Natural killer cell (primary cell): ENCODE data around the gene CAMK2B. TPM values are rescaled to one million over a fixed set of nuclear protein-coding genes. Genes with fewer than 3 reads are reported as not detected.
"Not testable (repeated sequence)": the region's sequence is repeated elsewhere in the genome, so short reads cannot be mapped to it uniquely, and the experiment has no call there.

ENCODE experiments used
- ATAC-seq, 3 donors: fragments of 150-1000 bp in 2 of 3; fragments of 200-7000 bp in 1 of 3; cut with Tn5 transposase; 1 replicate in 1 of 3; 2 replicates in 2 of 3; pipeline ENCODE4 v1.10.0; 2021; ENCODE audit warnings: mild to moderate bottlenecking in 2 of 3, moderate library complexity in 2 of 3
- DNase-seq, 2 donors: peaks; one replicate each; pipeline versions ENCODE4 v3.0.0 to v3.0.0-alpha.2; 2013 to 2021; ENCODE audit warnings: mixed read lengths in 1 of 2
- H3K27ac ChIP-seq: one replicate; pipeline ENCODE4 v1.5.1; 2013; ENCODE audit warnings: mild to moderate bottlenecking, low read length
- H3K27me3 ChIP-seq: one replicate; pipeline ENCODE4 v1.6.1; 2013; ENCODE audit warnings: low read length; ENCODE audit not compliant: control insufficient read depth, insufficient read depth
- H3K36me3 ChIP-seq: one replicate; pipeline ENCODE4 v1.6.1; 2013; ENCODE audit warnings: low read length; ENCODE audit not compliant: control insufficient read depth, insufficient read depth
- H3K4me1 ChIP-seq: one replicate; pipeline ENCODE4 v1.6.1; 2013; ENCODE audit warnings: low read length; ENCODE audit not compliant: control insufficient read depth, insufficient read depth
- H3K4me3 ChIP-seq: one replicate; pipeline ENCODE4 v1.5.1; 2013; ENCODE audit warnings: low read length
- H3K9me3 ChIP-seq: one replicate; pipeline ENCODE4 v1.6.1; 2013; ENCODE audit warnings: low read length; ENCODE audit not compliant: control insufficient read depth, insufficient read depth
- H3K27ac Mint-ChIP-seq, 2 donors: one replicate each; pipeline ENCODE4 v1.8.0; 2022; ENCODE audit warnings: mild to moderate bottlenecking in 2 of 2, mixed read lengths in 2 of 2, moderate library complexity in 1 of 2
- H3K27me3 Mint-ChIP-seq, 2 donors: one replicate each; pipeline ENCODE4 v1.8.0; 2022; ENCODE audit warnings: low read depth in 2 of 2, mixed read lengths in 2 of 2
- H3K36me3 Mint-ChIP-seq: one replicate; pipeline ENCODE4 v1.8.0; 2022; ENCODE audit warnings: mixed read lengths
- H3K4me1 Mint-ChIP-seq, 2 donors: one replicate each; pipeline ENCODE4 v1.8.0; 2022; ENCODE audit warnings: mixed read lengths in 2 of 2
- H3K4me3 Mint-ChIP-seq: one replicate; pipeline ENCODE4 v1.8.0; 2022; ENCODE audit warnings: mild to moderate bottlenecking, moderate library complexity, mixed read lengths
- H3K9me3 Mint-ChIP-seq, 2 donors: one replicate each; pipeline ENCODE4 v1.8.0; 2022; ENCODE audit warnings: mixed read lengths in 2 of 2
- CTCF ChIP-seq: fragments of 200-600 bp; IDR thresholded peaks from one replicate; pipeline ENCODE4 v1.8.0; 2022; ENCODE audit warnings: antibody characterized with exemption
- WGBS: methylation state at CpG from one replicate; pipeline ENCODE4 v1.1.7; 2013; ENCODE audit warnings: missing lambda C conversion rate; ENCODE audit not compliant: insufficient coverage; 5-methylcytosine and 5-hydroxymethylcytosine counted together
- intact Hi-C: fragments of 100-400 bp; cut with micrococcal nuclease; formaldehyde crosslinking; loops from one replicate; pipeline ENCODE4 v1.14.2; 2022
- total RNA-seq, 4 donors: library from RNA; stranded (reverse); fragments of 120-200 nt in 1 of 4; gene quantifications; one replicate each; pipeline versions ENCODE4 v1.2.3 to v1.2.4, GENCODE V29; 2013 to 2022

Gene CAMK2B
- total RNA-seq, 3 donors from 2014 or later (not counting 1 experiment from before 2014, with no cell fraction given): 0.70 TPM; not detected in 2

GRCh38 chr7:44206008-44206407 lies 119.4 kb downstream of the CAMK2B start:
- no peak for TF ChIP-seq CTCF
- WGBS: over 99% methylated on average over 5 of the region's 5 CpGs
- H3K9me3 Mint-ChIP-seq: no peaks in the 10 kb centered on the region
- H3K4me1 Mint-ChIP-seq: peaks cover 24 to 30% of the 10 kb centered on the region in 2 donors
- H3K27ac Mint-ChIP-seq: no peak overlapping the region
- intact Hi-C loops: no loop called here
- H3K27me3 Mint-ChIP-seq: no peaks in the 10 kb centered on the region
- no peak for DNase-seq
- no peak for ATAC-seq
- Histone ChIP-seq H3K4me1 (peaks cover 8% of the 10 kb centered on the region), H3K27ac (no peak overlapping the region), H3K27me3 (no peaks in the 10 kb centered on the region), H3K4me3 (no peak overlapping the region), H3K9me3 (no peaks in the 10 kb centered on the region), H3K36me3 (peaks cover 63% of the 10 kb centered on the region)
- H3K4me3 Mint-ChIP-seq: no peak overlapping the region
- peaks cover 19% of the 10 kb centered on the region for H3K36me3 Mint-ChIP-seq

- H3K27ac Mint-ChIP-seq: peak overlapping the region; percentile 51 to 70
- intact Hi-C loops: loop anchor here (5.0 kb wide), 1 partner anchor 120 kb away; the partner anchor contains the start of gene POLM
- H3K4me1 Mint-ChIP-seq: peaks cover 24 to 29% of the 10 kb centered on the region in 2 donors
Measured at GRCh38 chr7:44201813-44202212, 123.6 kb downstream of the CAMK2B start.

GRCh38 chr7:44200699-44201461 lies 124.5 kb downstream of the CAMK2B start, which contains the start of gene YKT6:
TSS of gene YKT6 (plus strand) at chr7:44200978. CDS start at chr7:44201136, 158 bp downstream.
- intact Hi-C loops: loop anchor here (5.0 kb wide), 1 partner anchor 119 kb away; the partner anchor contains the start of gene POLM
- ATAC-seq (peak; percentile 98 to 99 (median 99)), DNase-seq (peak; percentile 79 to 98)
- Histone ChIP-seq H3K9me3 (no peaks in the 10 kb centered on the region), H3K27ac (peak within 1 kb of the TSS; percentile 74), H3K4me1 (peaks cover 8% of the 10 kb centered on the region), H3K4me3 (peak within 1 kb of the TSS; percentile 86), H3K27me3 (no peaks in the 10 kb centered on the region), H3K36me3 (peaks cover 15% of the 10 kb centered on the region)
- Mint-ChIP-seq H3K4me1 (peaks cover 24 to 26% of the 10 kb centered on the region in 2 donors), H3K4me3 (peak within 1 kb of the TSS; percentile 89), H3K27me3 (peaks cover 7 to 9% of the 10 kb centered on the region in 2 donors), H3K27ac (peak within 1 kb of the TSS; percentile 51 to 70), H3K9me3 (peaks cover 0 to 2% of the 10 kb centered on the region in 2 donors), H3K36me3 (no peaks in the 10 kb centered on the region)
- WGBS: 0% methylated on average over 58 of the region's 58 CpGs
- peak; percentile 38 for TF ChIP-seq CTCF

More at GRCh38 chr7:44201813-44202212, 123.6 kb downstream of the CAMK2B start:
- 65% methylated on average over 8 of the region's 8 CpGs for WGBS
- DNase-seq: no peak
- Histone ChIP-seq H3K4me3 (no peak overlapping the region), H3K4me1 (peaks cover 8% of the 10 kb centered on the region), H3K36me3 (peaks cover 24% of the 10 kb centered on the region), H3K27me3 (no peaks in the 10 kb centered on the region), H3K9me3 (no peaks in the 10 kb centered on the region), H3K27ac (no peak overlapping the region)
- peaks cover 0 to 2% of the 10 kb centered on the region in 2 donors for H3K9me3 Mint-ChIP-seq
- H3K36me3 Mint-ChIP-seq: no peaks in the 10 kb centered on the region
- H3K27me3 Mint-ChIP-seq: peaks cover 7 to 9% of the 10 kb centered on the region in 2 donors
- no peak for TF ChIP-seq CTCF
- H3K4me3 Mint-ChIP-seq: peak overlapping the region; percentile 89
- no peak for ATAC-seq

GRCh38 chr7:44200163-44200562 lies 125.2 kb downstream of the CAMK2B start:
- Mint-ChIP-seq H3K4me3 (peak overlapping the region; percentile 53), H3K4me1 (peaks cover 24 to 26% of the 10 kb centered on the region in 2 donors), H3K27me3 (peaks cover 7 to 16% of the 10 kb centered on the region in 2 donors)
- not testable (repeated sequence) for H3K36me3 ChIP-seq, H3K9me3 ChIP-seq, ATAC-seq, H3K4me3 ChIP-seq, H3K27ac Mint-ChIP-seq, H3K27ac ChIP-seq, H3K27me3 ChIP-seq, H3K4me1 ChIP-seq, DNase-seq, H3K36me3 Mint-ChIP-seq, H3K9me3 Mint-ChIP-seq
- intact Hi-C loops: loop anchor here (5.0 kb wide), 1 partner anchor 118 kb away; the partner anchor contains the start of gene POLM
- WGBS: no CpG with 5 or more reads among the region's 3 CpGs
